ENCODE measurements around the gene KCTD21. TPM values are rescaled to one million over a fixed set of nuclear protein-coding genes. Genes with fewer than 3 reads are reported as not detected.
A peak's percentile ranks its signal among the peaks of the same experiment; 100 is the strongest.

KCTD21 gene
- total RNA-seq, 3 donors from 2014 or later = 8.5 to 13.1 (median 8.8) TPM

GRCh38 chr11:78230161-78230877, 41.9 kb upstream of the KCTD21 start:
- Histone ChIP-seq H3K27me3 (no peaks in the 10 kb centered on the region), H3K36me3 (no peaks in the 10 kb centered on the region), H3K9me3 (no peaks in the 10 kb centered on the region), H3K4me3 (no peak overlapping the region), H3K4me1 (no peaks in the 10 kb centered on the region), H3K27ac (no peak overlapping the region)
- TF ChIP-seq POLR2A (IDR thresholded peaks at IDR 0.05) (no peak), POLR2AphosphoS5 (IDR thresholded peaks at IDR 0.05) (no peak)
- TF ChIP-seq, protein P1, sequence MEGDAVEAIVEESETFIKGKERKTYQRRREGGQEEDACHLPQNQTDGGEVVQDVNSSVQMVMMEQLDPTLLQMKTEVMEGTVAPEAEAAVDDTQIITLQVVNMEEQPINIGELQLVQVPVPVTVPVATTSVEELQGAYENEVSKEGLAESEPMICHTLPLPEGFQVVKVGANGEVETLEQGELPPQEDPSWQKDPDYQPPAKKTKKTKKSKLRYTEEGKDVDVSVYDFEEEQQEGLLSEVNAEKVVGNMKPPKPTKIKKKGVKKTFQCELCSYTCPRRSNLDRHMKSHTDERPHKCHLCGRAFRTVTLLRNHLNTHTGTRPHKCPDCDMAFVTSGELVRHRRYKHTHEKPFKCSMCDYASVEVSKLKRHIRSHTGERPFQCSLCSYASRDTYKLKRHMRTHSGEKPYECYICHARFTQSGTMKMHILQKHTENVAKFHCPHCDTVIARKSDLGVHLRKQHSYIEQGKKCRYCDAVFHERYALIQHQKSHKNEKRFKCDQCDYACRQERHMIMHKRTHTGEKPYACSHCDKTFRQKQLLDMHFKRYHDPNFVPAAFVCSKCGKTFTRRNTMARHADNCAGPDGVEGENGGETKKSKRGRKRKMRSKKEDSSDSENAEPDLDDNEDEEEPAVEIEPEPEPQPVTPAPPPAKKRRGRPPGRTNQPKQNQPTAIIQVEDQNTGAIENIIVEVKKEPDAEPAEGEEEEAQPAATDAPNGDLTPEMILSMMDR (IDR thresholded peaks at IDR 0.05) = no peak
- DNase-seq (ENCODE audit: low spot score in 2 of 2) = no peak
- intact Hi-C loops (cut with DNase I; ENCODE audit: low total_unique reads) = no loop called here

- no peak for DNase-seq (ENCODE audit: low spot score in 2 of 2)
These were observed 40.7 kb upstream of the KCTD21 start for GRCh38 chr11:78229106-78229505.

DNA sequence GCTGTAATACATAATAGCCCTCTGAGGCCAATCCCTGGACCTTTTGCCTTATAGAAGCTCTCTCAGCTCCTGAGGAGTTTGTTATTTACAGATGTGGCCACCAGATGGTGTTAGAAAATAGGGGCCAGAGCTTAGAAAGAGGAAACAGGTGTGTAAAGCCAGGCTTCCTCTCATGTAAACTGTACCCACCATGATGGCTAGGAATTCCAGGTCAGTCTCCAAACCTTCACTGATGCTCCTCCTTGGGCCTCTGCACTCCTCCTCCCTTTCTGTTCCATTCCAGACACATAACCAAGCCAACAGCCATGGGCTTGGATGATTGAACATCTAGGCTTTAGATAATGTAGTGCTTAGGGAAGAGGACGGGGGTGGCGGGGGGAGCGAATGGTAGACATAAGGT, 40.0 kb upstream of the KCTD21 start:
- no peak for DNase-seq (ENCODE audit: low spot score in 2 of 2)

More at GRCh38 chr11:78229106-78229505, 40.7 kb upstream of the KCTD21 start:
- intact Hi-C loops (cut with DNase I; ENCODE audit: low total_unique reads) = no loop called here
- Histone ChIP-seq H3K27ac (no peak overlapping the region), H3K4me1 (no peaks in the 10 kb centered on the region), H3K27me3 (no peaks in the 10 kb centered on the region), H3K36me3 (no peaks in the 10 kb centered on the region), H3K9me3 (no peaks in the 10 kb centered on the region), H3K4me3 (no peak overlapping the region)
- TF ChIP-seq POLR2A (IDR thresholded peaks at IDR 0.05) (no peak), POLR2AphosphoS5 (IDR thresholded peaks at IDR 0.05) (no peak)
- TF ChIP-seq, protein P1 (IDR thresholded peaks at IDR 0.05) = no peak

GRCh38 chr11:78227921-78228320, 39.5 kb upstream of the KCTD21 start:
- Histone ChIP-seq H3K9me3 (no peaks in the 10 kb centered on the region), H3K27ac (no peak overlapping the region), H3K4me3 (no peak overlapping the region), H3K4me1 (no peaks in the 10 kb centered on the region), H3K36me3 (no peaks in the 10 kb centered on the region), H3K27me3 (no peaks in the 10 kb centered on the region)
- no peak for DNase-seq (ENCODE audit: low spot score in 2 of 2)
- intact Hi-C loops (cut with DNase I; ENCODE audit: low total_unique reads) = loop anchor here (1.0 kb wide), 1 partner anchor 34 kb away; no protein-coding TSS in a partner anchor
- TF ChIP-seq POLR2A (IDR thresholded peaks at IDR 0.05) = no peak

More for the DNA sequence above, 40.0 kb upstream of the KCTD21 start:
- Histone ChIP-seq H3K9me3 (no peaks in the 10 kb centered on the region), H3K4me1 (no peaks in the 10 kb centered on the region), H3K27ac (no peak overlapping the region), H3K36me3 (no peaks in the 10 kb centered on the region), H3K27me3 (no peaks in the 10 kb centered on the region), H3K4me3 (no peak overlapping the region)
- TF ChIP-seq POLR2AphosphoS5 (IDR thresholded peaks at IDR 0.05) = no peak
- TF ChIP-seq, protein P1 (IDR thresholded peaks at IDR 0.05) = peak in 2 of 3 donors; percentile 50 to 56
- no peak for TF ChIP-seq POLR2A (IDR thresholded peaks at IDR 0.05)
- intact Hi-C loops (cut with DNase I; ENCODE audit: low total_unique reads) = no loop called here

GRCh38 chr11:78226684-78227680, 38.6 kb upstream of the KCTD21 start:
- intact Hi-C loops (cut with DNase I; ENCODE audit: low total_unique reads) = loop anchor here (1.0 kb wide), 1 partner anchor 33 kb away; no protein-coding TSS in a partner anchor
- H3K27me3 ChIP-seq = no peaks in the 10 kb centered on the region
- no peaks in the 10 kb centered on the region for H3K36me3 ChIP-seq

More at GRCh38 chr11:78226684-78227680, 38.6 kb upstream of the KCTD21 start:
- DNase-seq (ENCODE audit: low spot score in 2 of 2) = no peak
- H3K9me3 ChIP-seq = no peaks in the 10 kb centered on the region
- no peak overlapping the region for H3K4me3 ChIP-seq
- no peaks in the 10 kb centered on the region for H3K4me1 ChIP-seq
- TF ChIP-seq POLR2AphosphoS5 (IDR thresholded peaks at IDR 0.05) (no peak), POLR2A (IDR thresholded peaks at IDR 0.05) (no peak)
- TF ChIP-seq, protein P1 (IDR thresholded peaks at IDR 0.05) = no peak
- H3K27ac ChIP-seq = no peak overlapping the region
